HG03439 (cell line): ENCODE measurements around the gene CCDC154.
"Not testable (repeated sequence)": the region's sequence is repeated elsewhere in the genome, so short reads cannot be mapped to it uniquely, and the experiment has no call there.

ENCODE experiments used
- ATAC-seq: cut with Tn5 transposase; IDR thresholded peaks from one replicate; pipeline ENCODE4 v1.9.1; 2021; ENCODE audit warnings: mild to moderate bottlenecking, moderate library complexity; ENCODE audit not compliant: unreplicated experiment

The CCDC154 gene

DNA sequence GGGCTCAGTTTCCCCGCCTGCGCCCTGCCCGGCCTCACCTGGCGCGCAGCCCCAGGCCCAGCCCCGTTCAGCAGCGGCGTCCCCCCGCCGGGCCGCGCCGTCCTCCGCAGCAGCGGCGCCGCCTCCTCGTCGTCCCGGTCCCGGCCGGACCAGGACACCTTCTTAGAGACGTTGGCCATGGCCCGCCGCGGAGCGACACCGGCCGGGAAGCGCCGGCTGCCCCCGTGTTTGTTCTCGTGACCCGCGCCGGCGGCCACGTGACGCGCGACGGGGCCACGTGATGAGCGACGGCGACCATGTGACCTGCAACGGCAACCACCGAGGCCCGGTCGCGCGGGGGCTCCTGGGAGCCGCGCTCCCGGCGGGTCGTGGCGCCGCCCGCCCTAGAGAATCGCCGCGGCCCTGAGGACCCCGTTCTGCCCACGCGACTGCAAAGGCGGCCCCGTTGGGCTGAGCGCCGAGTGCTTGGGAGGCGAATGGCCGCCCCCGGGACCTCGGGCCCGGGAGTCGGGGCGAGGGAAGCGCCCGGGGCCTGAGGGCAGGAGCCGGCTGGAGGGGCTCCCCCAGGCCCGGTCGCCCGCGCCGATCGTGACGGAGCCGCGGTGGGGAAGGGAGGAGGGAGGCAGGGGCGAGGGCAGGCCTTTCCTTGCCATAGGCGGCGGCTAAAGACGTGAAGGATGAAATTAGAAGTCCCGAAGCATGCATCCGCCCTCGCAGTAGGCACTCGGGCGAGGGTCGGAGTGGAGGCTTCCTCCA is 30.6 kb upstream of the CCDC154 start, which contains the start of gene CLCN7:
Gene CLCN7 (minus strand): TSS at position 233 of the 756 bp plus-strand sequence. CDS start 54 bp downstream, at position 179.
- ATAC-seq: peak; percentile 90

DNA sequence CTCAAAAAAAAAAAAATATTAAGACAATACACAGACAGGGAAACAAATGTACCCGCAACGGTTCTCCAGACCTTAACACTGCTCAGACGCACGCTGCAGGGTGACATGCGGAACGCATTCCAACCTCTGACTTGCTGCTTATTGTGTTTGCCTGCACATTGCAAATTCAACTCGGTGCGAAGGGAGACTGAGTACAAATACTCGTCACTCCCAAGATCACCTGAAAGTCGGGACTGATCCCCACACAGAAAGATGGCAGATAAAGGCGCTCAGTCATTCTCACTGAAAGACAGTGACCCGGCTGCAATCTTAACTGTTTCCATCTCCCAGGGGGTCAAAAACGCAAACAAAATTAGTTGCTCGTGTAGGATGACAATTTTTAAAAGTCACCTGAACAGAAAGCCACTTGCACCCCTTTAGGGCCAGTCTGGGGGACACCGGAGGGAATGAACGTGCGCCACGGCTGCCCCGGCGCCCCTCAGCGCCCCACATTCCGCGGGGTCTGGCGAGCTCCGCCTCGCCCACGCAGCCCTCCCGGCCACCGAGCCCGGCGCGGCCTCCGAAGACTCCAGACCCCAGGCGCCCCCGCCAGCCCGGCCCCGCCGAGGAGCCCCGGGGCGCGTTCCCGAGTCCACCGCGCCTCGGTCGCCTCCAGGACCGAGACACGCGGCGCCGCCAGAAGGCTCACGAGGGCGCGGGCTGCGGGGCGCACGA is 29.9 kb upstream of the CCDC154 start:
- peak; percentile 20 for ATAC-seq

DNA sequence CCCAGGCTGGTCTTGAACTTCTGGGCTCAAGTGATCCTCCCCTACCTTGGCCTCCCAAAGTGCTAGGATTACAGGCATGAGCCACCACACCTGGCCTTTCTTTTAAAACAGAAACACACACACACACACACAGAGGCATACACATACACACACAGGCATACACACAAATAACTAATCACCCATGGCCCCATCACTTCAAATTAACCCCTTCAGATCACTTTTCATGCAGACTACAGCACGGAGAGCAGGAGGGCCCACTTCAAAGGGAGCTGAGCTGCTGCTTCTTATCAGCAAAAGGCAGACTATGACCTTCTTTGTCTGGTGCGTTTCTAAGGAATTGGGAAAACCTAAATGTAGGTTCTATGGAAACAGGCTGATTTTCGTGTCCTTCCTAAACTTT is 28.6 kb upstream of the CCDC154 start:
- no peak for ATAC-seq

DNA sequence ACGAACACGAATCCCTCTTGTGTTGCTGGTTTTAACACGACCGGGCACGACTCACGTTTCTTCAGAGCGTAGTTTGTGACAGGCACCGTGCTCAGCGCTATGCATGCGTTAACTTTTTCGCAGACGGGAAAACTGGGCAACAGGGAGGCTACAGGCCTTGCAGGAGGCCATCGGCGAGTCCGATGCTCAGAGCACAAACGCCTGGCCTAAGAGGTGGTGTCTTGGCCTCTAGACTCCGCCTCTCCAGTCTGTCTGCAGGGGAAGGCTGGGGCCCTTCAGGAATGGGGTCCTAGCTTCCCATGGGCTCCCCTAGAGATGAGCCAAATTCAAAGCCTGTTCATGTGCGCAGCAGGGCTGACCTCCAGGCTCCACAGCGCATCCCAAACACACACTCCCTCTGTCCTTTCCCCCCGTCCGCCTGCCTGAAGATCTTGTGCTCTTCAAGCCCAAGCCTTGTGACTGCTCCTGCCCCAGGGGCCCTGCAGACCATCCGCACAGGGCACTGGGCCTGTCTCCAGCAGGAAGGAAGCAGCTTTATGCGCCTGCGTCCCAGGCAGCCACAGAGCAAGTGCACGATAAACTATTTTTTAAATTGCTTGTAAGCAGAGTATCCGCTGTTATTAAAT is 27.3 kb upstream of the CCDC154 start:
- no peak for ATAC-seq

DNA sequence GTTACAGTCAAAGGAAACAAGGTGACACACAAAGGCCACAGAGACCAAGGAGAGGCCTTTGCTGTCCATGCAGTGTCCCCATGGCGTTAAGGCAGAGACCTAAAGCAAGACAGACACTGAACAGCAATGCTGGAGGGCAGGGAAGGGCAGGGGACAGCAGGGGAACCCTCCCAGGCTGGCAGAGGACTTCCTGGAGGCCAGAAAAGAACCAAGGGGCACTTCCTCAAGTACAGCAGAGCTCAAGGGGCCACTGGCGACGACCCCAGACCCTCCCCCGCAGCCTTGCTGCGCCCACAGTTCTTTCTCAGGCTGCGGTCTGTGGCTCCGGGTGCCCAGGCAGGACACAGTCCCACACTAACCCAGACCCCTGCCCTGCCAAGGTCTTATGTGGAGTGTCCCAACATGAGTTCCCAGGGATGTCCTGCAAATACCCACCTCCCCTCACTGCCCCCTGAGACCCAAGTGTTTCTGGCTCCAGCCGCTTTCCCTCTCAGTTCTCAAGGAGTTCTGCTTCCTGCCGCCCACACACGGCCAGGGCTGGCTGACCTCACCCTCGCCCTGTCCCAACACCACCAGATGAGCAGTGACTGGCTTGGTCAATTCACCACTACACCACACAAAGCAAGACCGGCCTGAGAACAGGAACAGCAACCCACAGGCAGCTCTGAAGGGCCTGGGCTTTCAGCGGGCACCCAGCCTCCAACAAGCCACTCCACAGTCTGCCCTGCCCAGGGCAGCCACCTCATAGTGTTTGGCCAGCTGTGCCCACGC is 26.3 kb upstream of the CCDC154 start:
- no peak for ATAC-seq

DNA sequence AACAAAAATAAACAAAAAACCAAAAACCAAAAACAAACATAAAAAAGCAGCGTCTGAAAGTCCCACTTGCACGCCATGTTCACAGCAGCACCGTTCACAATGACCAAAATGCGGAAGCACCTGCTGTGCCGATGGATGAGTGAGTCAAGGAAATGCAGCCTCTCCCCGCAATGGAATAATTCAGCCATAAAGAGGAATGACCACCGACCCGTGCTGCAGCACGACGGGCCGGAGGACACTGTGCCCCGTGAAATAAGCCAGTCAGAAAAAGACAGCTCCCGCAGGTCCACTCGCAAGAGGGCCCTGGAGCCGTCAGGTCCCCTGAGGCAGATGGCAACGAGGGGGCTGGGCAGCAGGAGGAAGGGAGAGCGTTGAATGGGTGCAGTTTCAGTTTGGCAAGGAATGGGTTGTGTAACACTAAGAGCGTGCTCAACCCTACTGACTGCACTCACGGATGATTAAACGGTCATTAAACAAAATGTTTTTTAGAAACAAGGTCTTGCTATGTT is 25.4 kb upstream of the CCDC154 start:
- ATAC-seq: no peak

DNA sequence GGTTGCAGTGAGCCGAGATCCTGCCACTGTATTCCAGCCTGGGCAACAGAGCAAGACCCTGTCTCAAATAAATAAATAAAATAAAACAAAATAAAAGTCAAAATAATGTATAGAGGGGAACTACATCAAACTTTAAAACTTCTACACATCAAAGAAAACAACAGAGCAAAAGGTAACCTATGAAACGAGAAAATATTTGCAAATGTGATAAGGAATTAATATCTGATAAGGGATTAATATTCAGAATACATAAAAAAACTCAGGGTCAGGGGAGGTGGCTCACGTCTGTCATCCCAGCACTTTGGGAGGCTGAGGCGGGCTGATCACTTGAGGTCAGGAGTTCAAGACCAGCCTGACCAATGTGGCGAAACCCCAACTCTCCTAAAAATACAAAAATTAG is 24.8 kb upstream of the CCDC154 start:
- not testable (repeated sequence) for ATAC-seq

DNA sequence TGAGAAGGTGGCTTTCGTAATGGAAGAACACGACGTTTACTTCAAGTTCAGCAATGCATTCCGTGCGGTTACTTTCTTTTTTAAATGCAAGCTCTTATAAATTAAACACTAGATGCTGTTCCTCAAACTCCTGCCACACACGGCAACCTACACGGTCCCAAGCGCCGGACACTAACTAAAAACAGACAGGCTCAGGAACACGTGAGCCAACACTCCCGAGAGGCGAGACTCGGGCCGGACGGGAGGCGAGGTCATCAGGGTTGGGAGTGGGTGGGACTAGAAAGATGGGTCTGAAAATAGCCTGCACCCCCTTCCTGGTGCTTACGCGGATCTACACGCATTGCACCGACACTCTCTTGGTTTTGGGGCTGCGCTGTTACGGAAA is 24.1 kb upstream of the CCDC154 start:
- ATAC-seq: no peak

DNA sequence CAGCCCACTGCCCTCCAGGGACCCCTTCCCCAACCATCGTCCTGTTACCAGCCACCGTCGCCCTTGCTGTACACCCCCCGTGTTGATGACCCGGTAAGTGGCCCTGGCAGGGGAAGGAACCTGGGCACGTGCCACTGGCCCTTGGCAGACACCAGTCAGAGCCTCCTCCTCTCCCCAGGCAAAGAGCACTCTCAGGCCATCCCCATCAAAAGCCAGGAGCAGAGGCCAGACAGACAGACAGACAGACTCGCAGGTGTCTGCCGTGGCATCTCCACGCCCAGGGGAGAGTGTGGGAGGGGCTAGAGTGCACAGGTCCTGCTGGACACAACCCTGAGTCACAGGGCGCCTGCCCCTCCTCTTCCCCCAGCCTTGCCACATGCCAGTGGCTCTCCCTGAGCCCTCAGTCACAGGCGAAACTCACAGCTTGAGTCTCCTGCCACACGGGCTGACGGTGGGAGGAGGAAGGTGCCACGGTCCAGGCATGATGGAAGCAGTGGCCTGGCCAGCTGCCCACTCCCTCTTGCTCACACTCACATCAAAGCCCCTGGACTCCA is 22.7 kb upstream of the CCDC154 start:
- ATAC-seq: no peak

DNA sequence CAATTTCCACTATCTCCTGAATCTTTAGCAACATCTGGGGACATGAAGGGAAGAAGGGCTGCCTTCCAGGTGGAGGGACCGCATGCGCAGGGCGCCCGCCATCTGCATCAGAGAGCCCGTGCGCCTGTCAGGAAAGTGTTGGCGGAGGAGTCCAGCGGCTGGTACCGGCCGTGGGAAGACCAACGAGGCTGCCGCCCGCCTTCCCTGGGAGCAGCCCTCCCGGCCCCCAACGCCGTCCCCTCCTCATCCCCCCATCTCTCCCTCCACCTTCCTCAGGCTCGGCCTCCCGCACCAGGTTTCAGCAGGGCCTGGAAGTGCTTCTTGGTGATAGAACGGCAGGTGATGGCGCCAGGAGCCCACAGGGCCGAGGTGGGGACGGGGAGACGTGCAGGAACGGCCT is 21.7 kb upstream of the CCDC154 start:
- no peak for ATAC-seq

DNA sequence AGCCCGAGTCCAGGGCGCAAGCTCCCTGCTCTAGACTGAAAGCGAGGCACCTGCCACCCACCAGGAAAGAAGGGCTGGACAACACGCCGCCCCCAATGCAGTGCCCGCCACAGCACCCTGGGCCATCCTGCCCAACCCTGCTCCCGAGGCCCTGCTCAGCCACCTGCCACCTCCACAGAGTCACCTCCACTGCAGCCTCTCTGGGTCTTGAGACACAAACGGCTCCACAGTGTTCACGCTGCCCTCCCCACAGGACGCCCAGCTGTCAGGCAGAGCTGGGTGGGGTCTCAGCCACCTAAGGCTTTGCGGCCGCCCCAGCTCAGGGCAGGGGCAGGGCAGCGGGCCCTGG is 21.2 kb upstream of the CCDC154 start:
- no peak for ATAC-seq

DNA sequence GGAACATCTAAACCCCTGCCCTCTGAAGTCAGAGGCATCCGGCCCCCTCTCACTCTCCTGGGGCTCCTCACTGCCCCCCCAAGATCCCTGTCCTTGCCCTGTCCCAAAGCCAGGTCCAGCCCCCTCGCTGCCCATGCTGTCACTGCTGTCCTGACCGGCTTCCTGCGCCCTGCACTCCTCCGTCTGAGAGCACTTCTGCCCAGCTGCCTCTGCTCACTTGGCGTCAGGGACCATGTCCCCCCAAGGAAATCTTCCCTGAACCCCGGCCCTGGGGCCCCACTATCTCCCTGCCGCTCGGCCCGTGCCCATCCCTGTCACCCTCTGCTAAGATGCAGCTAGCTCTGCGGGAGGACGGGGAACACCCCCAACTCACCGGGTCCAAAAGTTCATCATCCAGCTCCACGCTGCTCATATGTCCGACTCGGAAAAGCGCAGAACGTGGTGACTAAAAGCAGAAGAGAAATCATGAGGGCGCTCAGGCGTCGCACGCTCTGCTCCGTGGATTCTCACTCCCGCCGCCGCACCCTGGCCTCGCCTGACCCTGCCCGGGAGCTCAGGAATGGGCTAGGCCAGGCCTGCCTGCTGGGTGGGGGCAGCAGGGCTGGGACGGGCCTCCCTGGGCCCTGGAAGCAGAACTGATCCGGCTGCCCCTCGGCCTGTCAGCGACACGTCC is 20.7 kb upstream of the CCDC154 start:
- ATAC-seq: no peak

DNA sequence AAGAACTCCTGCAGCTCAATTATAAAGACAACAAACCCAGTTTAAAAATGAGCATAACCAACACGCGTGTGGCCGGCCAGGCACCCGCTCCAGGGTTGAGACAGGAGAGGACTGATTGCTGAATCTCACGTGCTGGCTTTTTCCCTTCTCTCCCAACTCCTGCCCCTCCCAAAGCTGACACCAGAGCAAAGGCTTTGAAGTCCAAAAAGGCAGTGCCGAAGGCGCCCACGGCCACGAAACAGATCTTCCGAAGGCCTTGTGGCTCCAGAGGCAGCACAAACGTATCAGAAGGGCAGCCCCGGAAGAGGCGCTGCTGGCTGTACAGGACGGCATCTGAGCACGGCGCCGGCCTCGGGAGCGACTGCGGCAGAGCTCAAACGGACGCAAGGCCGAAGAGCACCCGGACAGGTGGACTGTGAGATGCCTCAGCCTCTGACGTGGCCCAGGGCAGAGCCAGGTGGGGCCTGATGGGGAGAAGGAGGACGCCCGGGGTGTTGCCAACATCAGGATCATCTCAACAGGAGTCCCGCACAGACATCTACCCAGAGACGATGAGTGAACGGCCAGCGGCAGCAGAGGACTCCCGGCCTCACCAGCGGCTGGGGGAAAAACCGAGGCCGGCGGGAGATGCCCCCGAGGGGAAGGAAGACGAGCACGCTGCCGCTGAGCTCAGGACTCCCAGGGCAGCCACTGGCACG is 20.0 kb upstream of the CCDC154 start:
- ATAC-seq: no peak

DNA sequence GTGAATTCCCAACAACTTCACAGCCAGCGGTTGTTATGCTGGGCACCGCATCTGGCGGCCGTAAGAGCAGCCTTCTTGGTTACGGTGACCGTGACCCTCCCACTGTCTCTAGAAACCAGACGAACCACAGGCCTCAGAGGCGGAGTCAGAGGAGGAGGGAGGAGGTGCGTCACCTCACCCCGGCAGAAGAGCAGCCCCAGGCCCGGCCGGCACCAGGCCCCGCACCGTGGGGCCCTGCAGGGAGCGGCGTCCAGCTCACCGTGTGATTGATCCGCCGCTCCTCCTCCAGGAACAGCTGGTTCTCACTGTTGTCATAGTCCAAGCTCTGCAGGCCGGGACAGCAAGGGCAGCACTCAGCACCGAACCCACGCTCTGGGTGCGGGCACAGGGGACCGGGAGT is 16.8 kb upstream of the CCDC154 start:
- ATAC-seq: no peak

DNA sequence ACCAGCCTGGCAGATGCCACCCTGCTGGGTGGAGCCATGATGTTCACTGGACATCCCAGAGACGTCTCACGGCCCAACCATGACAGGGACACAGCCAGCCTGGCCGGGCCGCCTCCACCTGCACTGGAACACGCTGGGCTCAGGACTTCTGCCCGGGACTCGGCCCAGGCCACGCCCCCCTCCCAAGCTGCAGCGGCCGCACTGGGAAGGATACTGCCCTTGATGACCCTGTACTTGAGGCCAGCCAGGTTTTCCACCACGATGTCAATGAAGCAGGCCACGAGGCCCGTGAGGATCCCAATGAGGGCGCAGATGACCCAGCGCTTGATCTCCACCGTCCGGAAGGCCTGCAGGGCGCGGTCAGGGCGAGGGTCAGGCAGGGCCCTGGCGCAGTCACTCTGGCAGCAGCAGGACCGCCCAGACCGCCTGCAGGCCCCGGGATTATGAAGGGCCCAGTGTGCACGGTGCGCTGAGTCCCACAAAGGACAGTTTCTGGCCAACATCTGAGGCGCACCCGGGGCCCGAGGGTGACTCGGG is 16.3 kb upstream of the CCDC154 start:
- no peak for ATAC-seq

DNA sequence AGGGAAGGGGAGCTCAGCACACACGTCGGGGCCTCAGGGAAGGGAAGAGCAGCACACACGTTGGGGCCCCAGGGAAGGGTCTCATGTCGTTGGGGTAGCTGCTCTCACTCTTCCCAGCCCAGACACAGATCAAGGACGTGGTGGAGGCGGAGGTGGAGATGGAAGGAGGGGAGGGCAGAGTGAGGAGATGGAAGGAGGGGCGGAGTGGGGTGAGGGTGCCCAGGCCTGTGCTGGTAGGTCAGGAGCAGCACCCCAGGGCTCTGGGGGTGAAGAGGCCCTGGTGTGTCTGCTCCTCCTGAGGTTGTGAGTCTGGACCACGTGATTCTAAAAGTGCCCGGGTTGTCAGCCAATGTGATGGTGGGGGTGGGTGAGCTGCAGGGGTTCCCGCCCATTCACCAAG is 15.6 kb upstream of the CCDC154 start:
- no peak for ATAC-seq

DNA sequence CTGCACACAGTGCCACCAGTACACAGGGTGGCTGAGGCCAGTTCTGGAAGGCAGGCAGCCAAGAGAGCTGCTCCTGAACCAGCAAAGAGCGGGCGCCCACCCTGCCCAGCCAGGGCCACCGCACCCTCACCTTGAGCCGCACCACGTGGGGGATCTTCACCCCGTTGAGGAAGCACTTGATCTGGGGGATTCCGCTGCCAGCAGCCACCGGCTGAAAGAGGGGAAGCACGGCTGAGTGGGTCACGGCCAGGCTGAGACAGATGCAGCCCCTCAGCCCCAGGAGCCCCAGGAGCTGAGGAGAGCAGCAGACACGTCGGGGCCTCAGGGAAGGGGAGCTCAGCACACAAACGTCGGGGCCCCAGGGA is 14.6 kb upstream of the CCDC154 start:
- ATAC-seq: no peak

DNA sequence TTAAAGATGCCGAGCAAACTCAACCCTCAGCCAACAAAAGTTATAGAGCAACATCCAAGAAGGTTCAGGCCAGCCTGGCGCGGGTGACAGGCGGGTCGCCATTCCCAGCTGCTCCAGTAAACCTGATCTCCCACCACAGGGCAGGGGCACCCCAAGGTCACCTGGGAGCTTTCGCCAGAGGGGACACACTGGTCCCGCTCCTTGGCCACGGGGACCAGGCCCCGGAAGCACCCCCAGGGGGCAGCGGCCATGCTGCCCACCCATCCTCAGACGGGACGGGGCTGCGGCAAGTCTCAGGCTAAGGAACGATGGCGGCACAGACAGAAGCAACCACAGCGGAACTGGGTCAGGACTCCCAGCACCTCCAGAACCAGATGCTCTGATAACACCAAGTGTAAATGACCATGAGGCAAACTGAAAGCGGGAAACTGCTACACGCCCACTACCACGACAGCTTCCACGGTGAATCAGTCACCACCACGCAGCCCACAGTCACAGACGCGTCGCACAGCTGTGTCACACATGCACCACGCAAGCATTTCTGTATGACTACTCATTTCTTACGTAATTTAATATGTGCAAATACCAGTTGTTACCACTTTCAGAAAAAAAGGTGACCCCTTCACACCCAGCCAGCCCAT is 14.1 kb upstream of the CCDC154 start:
- ATAC-seq: no peak
